SH-SY5Y (cell line): ENCODE measurements around the gene C1orf174.

Source experiments
- GATA2 ChIP-seq: IDR thresholded peaks from 2 replicates; pipeline ENCODE4 v1.6.1; 2011; ENCODE audit warnings: mild to moderate bottlenecking, low read depth, low read length
- GATA3 ChIP-seq: IDR thresholded peaks from 2 replicates; pipeline ENCODE4 v1.6.1; 2011; ENCODE audit warnings: low read depth, mild to moderate bottlenecking, low read length, moderate library complexity

Gene C1orf174

DNA sequence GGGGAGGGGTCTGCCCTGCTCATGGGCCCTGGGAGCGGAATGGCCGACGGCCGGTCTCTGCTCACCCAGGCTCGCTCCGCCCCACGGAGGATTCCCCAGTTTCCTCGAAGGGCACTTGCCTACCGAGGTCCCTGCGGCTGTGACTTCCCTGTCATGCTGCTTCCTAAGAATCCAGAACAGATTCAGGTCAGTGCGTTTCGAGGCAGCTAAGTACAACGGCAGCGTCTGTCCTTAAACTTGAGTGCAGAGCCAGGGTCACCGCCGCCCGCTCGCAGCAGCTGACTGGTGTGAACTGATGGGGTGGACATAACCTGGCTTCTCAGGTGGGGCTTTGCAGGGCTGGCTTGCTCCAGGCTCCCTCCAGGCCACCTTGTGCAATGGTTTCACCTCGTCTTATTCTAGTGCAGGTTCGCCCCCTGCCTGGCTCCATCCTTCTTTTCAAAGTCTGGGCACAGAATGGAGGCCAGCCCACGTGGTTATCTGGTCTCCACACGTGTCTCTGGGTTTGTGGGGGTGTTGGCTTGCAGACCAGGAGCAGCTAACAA is 7.6 kb upstream of the C1orf174 start:
- TF ChIP-seq GATA3 (no peak), GATA2 (no peak)

DNA sequence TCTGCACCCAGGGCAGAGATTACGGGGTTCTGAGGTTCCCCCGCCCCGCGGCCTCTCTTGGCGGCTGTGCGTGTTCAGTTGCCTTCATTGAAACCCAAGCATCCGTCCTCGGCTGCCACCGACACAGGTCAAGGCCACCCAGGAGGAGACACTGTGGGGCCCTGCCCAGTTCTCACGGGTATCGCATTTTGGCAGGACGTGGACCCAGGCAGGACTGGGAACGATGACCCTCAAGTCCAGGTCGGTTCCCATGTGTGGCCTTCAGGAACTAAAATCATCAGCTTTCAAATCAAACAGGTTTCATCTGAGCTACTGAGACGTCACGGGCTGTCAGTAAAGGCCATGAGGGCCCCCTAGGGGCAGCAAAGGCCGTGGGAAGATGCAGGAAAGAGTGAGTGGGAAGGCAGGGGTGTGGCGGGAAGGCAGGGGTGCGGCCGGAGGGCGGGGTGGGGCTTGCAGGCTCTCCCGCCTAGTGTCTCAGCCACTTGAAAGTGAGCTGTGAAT is 7.0 kb upstream of the C1orf174 start:
- TF ChIP-seq GATA3 (no peak), GATA2 (no peak)

DNA sequence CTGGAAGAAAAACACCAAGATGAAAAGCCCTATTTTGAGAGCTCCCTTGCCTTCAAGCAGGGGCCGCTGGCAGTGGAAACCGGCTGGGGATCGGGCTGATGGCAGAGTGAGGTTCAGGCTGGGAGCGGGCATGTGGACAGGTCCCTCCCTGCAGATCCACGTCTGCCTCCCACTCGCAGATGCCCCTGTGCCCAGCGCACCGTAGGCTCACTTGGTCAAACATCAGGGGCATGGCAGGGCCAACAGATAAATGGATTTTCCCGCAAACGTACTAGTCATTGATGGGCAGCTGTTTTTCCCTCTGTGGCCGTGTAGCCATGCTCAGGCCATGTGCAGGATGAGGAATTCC is 6.6 kb upstream of the C1orf174 start:
- no peak for TF ChIP-seq GATA3
- TF ChIP-seq GATA2 = no peak

DNA sequence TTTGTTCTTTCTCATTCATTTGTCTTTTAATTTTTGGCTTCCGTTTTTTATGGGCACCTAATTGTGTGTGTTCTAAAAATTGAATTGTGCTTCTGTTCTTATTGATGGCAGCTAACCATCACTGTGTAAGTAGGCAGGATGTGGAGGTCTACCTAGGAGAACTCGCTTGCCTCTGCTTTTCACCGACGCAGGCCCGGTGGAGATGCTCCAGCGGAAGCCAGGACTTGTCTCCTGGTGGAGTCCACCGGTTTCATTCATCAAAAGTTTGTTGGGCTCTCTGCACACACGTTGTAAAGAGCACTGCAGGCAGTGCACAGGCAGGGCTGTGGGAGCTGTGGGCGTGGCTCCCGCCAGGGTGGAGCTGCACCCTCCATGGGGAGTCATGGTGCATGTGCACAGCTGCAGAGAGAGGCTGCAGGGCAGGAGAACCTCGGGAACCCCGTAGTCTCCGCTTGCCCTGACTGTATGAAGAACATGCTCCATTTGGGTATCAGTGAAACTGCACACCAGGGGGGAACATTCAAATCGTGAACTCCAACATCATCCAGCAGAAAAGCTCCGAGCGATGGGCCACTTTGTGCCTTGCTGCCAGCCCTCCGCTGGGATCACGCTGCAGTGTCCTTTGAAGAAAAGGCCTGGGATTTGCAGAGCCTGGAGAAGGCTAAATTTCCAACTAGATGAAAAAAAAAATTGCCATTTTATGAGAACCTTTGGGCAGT is 6.0 kb upstream of the C1orf174 start:
- TF ChIP-seq GATA2 (no peak), GATA3 (no peak)

DNA sequence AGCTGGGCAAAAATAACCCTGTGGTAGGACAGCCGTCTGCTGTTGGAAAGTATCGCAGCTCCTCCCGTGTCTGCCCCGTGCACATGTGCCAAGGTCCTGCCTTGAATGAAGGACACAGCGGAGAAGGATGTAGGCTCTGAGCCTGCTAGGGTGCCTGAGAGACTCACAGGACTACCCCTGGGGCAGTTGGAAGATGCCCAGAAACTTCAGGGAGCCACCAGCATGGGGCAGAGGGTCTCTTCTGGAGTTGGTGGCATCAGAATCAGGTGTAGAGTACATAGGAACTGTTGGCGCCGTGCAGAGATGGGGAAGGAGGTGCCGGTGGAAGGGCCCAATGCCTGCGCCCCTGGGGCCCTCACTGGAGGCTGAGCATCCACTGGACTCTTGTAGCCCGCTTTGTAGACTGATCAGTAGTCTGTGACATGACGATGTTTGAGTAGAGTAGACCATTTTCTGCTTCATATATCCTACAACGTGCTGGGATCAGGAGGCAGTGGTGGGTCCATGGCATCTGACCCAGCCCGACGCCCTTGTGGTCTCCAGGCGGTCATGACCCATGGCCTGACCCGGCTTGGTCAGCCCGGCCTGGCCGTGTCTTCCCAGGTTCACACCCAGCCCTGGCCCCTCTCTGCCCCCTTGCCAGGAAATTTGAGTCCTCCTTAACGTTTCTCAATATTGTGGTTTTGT is 5.3 kb upstream of the C1orf174 start:
- no peak for TF ChIP-seq GATA2
- TF ChIP-seq GATA3 = no peak

DNA sequence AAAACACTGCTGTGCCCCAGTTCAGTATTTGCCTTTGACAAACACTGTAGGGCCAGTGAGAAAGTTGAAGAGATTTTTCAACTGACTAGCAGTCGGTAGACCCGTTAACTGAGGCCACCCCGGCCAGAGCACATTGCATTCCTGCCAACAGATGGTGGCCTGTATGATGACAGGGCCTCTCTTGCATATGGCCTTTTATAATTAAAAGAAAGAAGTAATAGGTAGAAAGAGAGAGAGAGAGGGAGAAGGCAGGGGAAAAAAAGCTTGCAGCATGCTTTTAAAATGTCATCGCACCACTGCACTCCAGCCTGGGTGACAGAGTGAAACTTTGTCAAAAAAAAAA is 4.7 kb upstream of the C1orf174 start:
- TF ChIP-seq GATA2 (no peak), GATA3 (no peak)

DNA sequence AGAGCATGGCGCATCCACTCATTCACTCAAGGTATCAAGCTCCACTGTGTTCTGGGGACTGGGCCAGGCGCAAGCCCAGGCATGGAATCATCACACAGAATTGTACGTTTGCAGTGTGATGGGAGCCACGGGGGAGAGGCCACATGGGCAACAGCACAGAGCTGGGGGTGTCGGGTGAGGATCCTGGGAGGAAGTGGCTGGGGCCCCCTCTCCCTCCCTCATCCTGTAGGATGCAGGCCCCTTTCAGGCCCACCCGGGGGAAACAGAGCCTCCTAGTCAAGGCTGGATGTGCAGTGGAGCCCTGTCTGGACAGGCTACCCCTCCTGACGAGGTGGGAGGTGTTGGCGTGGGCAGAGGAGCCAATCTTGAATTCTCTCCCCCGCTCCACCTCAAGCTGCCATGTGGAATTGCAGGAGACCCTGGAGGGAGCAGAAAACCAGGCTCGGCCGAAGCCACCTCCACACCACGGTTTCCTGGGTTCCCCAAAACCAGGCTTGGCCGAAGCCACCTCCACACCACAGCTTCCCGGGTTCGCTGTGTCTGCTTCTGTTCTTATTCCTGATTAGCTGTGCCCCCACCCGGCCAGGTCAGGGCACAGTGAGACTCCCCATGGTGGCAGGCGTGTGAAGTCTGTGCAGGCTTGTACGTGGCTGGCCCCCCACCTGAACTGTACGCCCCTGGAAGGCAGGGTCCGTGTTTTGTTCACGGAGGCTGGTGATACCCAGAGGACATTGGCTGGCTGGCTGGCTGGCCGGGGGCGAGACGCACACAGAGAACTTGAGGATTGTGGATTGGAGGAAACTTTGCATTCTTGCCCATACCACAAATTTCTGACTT is 4.2 kb upstream of the C1orf174 start:
- no peak for TF ChIP-seq GATA3
- no peak for TF ChIP-seq GATA2

DNA sequence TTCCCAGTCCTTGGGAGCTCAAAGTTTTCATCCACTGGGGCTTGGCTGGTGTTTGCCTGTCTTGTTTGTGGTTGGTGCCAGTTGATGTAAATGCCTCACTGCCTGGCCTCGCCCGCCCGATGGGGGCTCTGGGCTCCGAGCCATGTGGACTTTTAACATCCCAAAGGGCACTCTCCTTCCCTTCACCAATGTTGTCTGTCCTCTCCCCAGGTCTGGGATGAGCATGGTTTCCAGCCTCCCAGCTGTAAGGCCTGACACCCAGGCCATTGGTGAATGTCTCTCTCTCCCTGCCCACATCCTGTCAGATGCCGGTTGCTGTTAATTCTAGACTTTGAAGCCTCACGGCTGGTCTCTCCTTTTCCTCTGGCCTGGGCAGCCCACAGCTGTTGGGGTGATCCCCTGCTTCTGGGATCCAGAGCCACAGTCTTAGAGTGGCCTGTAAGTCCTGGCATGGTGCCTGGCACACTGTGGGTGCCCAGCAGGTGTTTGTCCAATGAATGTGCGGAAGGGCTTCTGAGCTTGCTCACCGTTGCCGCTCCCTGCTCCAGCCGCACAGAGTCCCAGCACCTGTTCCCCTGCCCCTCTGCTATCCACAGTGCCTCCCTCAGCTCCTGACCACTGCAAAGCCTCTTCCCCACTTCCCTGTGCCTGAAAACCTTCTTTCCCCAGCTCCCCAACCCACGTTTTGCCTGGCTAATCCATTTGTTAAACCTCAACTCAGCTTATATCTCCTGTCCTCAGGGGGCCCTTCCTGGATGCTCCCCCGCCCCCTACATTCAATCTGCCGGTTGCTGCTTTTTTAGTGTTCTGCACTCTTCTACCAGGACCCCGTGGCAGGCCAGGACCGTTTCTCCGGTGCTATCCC is 3.3 kb upstream of the C1orf174 start:
- TF ChIP-seq GATA2 (no peak), GATA3 (no peak)

DNA sequence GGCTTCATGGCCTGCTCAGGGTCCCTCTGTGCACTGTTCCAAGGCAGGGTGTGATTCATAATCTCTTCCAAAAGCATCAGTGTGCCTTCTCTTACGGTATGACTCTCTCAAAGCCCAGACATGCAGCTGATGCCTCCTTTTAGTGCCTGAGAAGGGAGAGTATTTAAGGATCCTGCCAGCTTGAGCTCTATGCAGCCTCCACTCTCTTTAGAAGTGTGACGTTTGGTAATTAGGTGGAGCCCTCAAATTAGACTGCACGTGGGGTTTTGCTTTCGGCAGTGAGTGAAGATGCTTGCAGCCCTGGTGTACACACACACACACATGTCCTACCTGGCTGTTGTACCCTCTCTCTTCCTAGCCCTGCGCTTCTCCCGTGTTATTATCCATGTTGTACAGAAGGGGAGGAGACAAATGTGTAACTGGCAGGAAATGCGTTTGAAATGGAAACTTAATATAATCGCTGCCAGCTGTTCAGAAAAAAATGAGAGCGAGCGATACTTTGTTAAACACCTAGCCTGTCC is 2.6 kb upstream of the C1orf174 start:
- no peak for TF ChIP-seq GATA3
- TF ChIP-seq GATA2 = no peak

DNA sequence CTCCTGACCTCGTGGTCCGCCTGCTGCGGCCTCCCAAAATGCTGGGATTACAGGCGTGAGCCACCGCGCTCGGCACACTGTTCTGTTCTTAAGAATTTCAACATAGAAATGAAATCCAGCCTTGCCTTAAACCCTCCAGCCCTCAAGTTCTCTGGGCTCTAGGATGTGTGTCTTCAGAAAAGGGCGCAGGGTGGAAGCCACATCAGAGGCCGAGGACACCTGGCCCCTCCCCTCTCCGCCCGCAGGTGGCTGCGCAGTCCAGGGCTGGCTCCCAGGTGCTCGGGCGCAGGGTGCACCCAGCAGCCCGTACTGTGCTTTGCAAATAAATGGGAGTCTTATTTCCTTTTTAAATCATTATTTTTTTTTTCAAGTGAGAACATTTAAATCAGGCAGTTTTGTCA is 2.0 kb upstream of the C1orf174 start:
- no peak for TF ChIP-seq GATA2
- TF ChIP-seq GATA3 = no peak

DNA sequence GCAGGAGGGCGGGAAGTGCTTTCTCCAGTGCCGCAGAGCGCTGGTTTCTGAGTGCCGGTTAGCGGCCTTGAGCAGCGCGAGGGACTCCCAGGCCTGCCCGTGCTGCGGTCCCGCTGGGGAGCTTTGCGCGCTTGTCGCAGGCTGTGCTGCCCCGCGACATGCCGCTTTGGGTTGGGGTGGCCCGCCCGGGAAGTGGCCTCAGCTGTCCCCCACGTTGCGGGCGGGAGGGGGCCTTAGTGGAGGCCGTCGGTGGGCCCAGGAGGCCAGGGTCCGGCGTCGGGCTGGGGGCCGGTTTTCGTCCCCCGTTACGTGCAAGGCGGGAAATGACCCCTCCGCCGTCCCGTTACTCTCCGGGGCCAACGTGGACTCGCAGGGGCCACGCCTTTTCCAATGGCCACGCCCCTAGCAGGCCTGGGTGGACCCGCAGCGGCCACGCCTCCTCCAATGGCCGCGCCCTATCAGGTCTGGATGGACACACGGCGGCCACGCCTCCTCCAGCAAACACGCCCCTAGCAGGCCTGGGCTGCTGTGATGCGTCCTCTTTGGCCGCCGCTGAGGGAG is 977 bp upstream of the C1orf174 start:
- TF ChIP-seq GATA2 = no peak
- no peak for TF ChIP-seq GATA3

DNA sequence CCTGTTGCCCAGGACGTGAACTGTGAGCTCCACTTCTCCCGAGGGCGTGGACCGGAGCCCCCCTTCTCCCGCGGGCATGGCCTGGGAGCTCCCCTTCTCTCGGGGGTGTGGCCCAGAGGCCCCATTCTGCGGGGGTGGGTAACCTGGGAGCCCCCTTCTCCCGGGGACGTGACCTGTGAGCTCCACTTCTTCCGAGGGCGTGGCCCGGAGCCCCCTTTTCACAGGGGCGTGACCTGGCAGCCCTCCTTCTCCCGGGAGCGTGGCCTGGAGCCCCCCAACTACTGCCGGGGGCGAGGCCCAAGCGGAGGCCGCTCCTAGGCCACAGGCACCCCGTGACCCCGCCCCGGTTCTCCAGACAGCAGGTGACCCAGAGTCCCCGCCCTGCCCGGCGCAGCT is 320 bp downstream of the C1orf174 start:
- TF ChIP-seq GATA3 = no peak
- TF ChIP-seq GATA2 = no peak
